T-helper 2 cell treated with Interferon-gamma antibody and Interleukin-4, amounts not matched to agents 100 ng/mL and 5 ng/mL, for 36 hours (primary cell): ENCODE results near the gene PREX1. TPM values are rescaled to one million over a fixed set of nuclear protein-coding genes. Genes with fewer than 3 reads are reported as not detected.

Experiments
- intact Hi-C: fragments of 100-400 bp; cut with micrococcal nuclease; formaldehyde crosslinking; loops from one replicate; pipeline ENCODE4 v1.15.1; 2023
- total RNA-seq: library from RNA; stranded (reverse); gene quantifications from 2 replicates; pipeline ENCODE4 v1.2.3, GENCODE V29; 2022

PREX1 gene
- total RNA-seq, 1 donor from 2014 or later, result 53.0 TPM

GRCh38 chr20:48665785-48666184 is 162.0 kb downstream of the PREX1 start:
- intact Hi-C loops, result no loop called here

- intact Hi-C loops, result no loop called here
These were observed 165.1 kb downstream of the PREX1 start for GRCh38 chr20:48662711-48663110.

GRCh38 chr20:48661575-48662455 is 166.0 kb downstream of the PREX1 start:
- intact Hi-C loops, result no loop called here

- intact Hi-C loops, result no loop called here
These were observed 167.0 kb downstream of the PREX1 start for GRCh38 chr20:48660788-48661187.

- intact Hi-C loops, result no loop called here
These were observed 167.9 kb downstream of the PREX1 start for GRCh38 chr20:48659858-48660257.

GRCh38 chr20:48658505-48658904 is 169.3 kb downstream of the PREX1 start:
- intact Hi-C loops, result no loop called here

GRCh38 chr20:48658198-48658476 is 169.7 kb downstream of the PREX1 start:
- intact Hi-C loops, result no loop called here

- intact Hi-C loops, result loop anchor here (1.0 to 2.0 kb wide), 2 partner anchors 169 to 248 kb away; partner anchors contain the start of gene PREX1
These were observed 170.2 kb downstream of the PREX1 start for GRCh38 chr20:48657426-48658197.

- intact Hi-C loops, result loop anchor here (1.0 to 2.0 kb wide), 2 partner anchors 170 to 249 kb away; partner anchors contain the start of gene PREX1
These were observed 171.1 kb downstream of the PREX1 start for GRCh38 chr20:48656661-48657211.

GRCh38 chr20:48656137-48656536 is 171.7 kb downstream of the PREX1 start:
- intact Hi-C loops, result loop anchor here (2.0 kb wide), 1 partner anchor 171 kb away; the partner anchor contains the start of gene PREX1

GRCh38 chr20:48653706-48654051 is 174.1 kb downstream of the PREX1 start:
- intact Hi-C loops, result no loop called here

- intact Hi-C loops, result no loop called here
These were observed 174.7 kb downstream of the PREX1 start for GRCh38 chr20:48652961-48653705.

GRCh38 chr20:48651960-48652359 is 175.8 kb downstream of the PREX1 start:
- intact Hi-C loops, result no loop called here

- intact Hi-C loops, result no loop called here
These were observed 176.5 kb downstream of the PREX1 start for GRCh38 chr20:48651271-48651670.

GRCh38 chr20:48649868-48650267 is 177.9 kb downstream of the PREX1 start:
- intact Hi-C loops, result no loop called here

GRCh38 chr20:48649104-48649626 is 178.6 kb downstream of the PREX1 start:
- intact Hi-C loops, result no loop called here

GRCh38 chr20:48648482-48649051 is 179.2 kb downstream of the PREX1 start:
- intact Hi-C loops, result no loop called here

GRCh38 chr20:48647858-48648257 is 179.9 kb downstream of the PREX1 start:
- intact Hi-C loops, result no loop called here

GRCh38 chr20:48645666-48646065 is 182.1 kb downstream of the PREX1 start:
- intact Hi-C loops, result no loop called here

- intact Hi-C loops, result no loop called here
These were observed 183.4 kb downstream of the PREX1 start for GRCh38 chr20:48644286-48644828.
